Lower leg skin (tissue), 4 donors: Measurements from ENCODE around the gene PRPF6. TPM values are rescaled to one million over a fixed set of nuclear protein-coding genes. Genes with fewer than 3 reads are reported as not detected.

Experiments
- DNase-seq, 2 donors: peaks; one replicate each; pipeline ENCODE4 v3.0.0-alpha.2; 2019; ENCODE audit warnings: low spot score in 2 of 2
- H3K4me3 ChIP-seq: fragments of 200-600 bp; sonication (generic); 2 replicates; pipeline ENCODE4 v1.5.1; 2017; ENCODE audit warnings: mild to moderate bottlenecking, low read depth; ENCODE audit not compliant: poor library complexity, severe bottlenecking
- CTCF ChIP-seq, 3 donors: fragments of 450-650 bp; IDR thresholded peaks; one replicate each; pipeline ENCODE4 v1.5.1; 2016; ENCODE audit warnings: antibody characterized with exemption in 3 of 3, mild to moderate bottlenecking in 3 of 3, moderate library complexity in 2 of 3
- POLR2A ChIP-seq, 2 donors: fragments of 450-650 bp; IDR thresholded peaks; one replicate each; pipeline ENCODE4 v1.6.1; 2016 to 2017; ENCODE audit warnings: antibody characterized with exemption in 2 of 2, mild to moderate bottlenecking in 1 of 2, moderate library complexity in 1 of 2
- WGBS, 2 donors: methylation state at CpG; one replicate each; pipeline ENCODE4 v1.1.5; 2018; 5-methylcytosine and 5-hydroxymethylcytosine counted together
- intact Hi-C: fragments of 100-400 bp; cut with DNase I; formaldehyde crosslinking; loops from one replicate; pipeline ENCODE4 v1.15.0; 2023; ENCODE audit warnings: low total_unique reads
- total RNA-seq, 4 donors: library from RNA; depleted of rRNA; stranded (reverse); fragments of >200 nt; gene quantifications; one replicate each; pipeline ENCODE4 v1.1.0, GENCODE V29; 2016

Gene PRPF6
- total RNA-seq, 4 donors from 2014 or later = 66.8 to 88.3 (median 79.1) TPM

GRCh38 chr20:64001607-64002011 lies 20.7 kb downstream of the PRPF6 start:
- no peak for DNase-seq
- no peak overlapping the region for H3K4me3 ChIP-seq
- 52 to 62% methylated on average over 11 of the region's 11 CpGs for WGBS, 2 donors
- intact Hi-C loops = no loop called here
- no peak for TF ChIP-seq CTCF (IDR thresholded peaks at IDR 0.05)

GRCh38 chr20:64003960-64004725 lies 23.2 kb downstream of the PRPF6 start:
- no peak overlapping the region for H3K4me3 ChIP-seq
- 51 to 60% methylated on average over 7 of the region's 7 CpGs for WGBS, 2 donors
- intact Hi-C loops = no loop called here
- DNase-seq = no peak
- TF ChIP-seq POLR2A (IDR thresholded peaks at IDR 0.05) (no peak), CTCF (IDR thresholded peaks at IDR 0.05) (no peak)

DNA sequence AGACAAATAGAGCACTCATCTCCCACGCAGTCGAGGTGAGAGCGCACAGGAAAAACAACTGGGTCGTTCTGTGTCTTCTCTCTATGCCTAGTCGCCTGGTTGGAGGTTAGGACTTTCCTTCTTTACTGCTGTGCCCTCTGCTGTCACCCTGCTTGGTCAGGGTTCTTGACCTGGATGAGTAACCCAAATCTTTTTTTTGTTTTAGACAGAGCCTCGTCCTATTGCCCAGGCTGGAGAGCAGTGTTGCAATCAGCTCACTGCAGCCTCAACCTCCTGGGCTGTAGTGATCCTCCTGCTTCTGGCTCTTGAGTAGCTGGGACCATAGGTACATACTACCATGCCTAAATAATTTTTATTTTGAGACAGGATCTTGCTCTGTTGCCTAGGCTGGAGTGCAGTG lies 24.5 kb downstream of the PRPF6 start:
- intact Hi-C loops = no loop called here
- DNase-seq = no peak
- WGBS, 2 donors = 81 to 85% methylated on average over 6 of the region's 6 CpGs
- TF ChIP-seq CTCF (IDR thresholded peaks at IDR 0.05) (no peak), POLR2A (IDR thresholded peaks at IDR 0.05) (no peak)
- H3K4me3 ChIP-seq = no peak overlapping the region

GRCh38 chr20:64006490-64006889 lies 25.6 kb downstream of the PRPF6 start:
- intact Hi-C loops = no loop called here
- 73 to 76% methylated on average over 10 of the region's 10 CpGs for WGBS, 2 donors
- DNase-seq = no peak
- no peak overlapping the region for H3K4me3 ChIP-seq
- no peak for TF ChIP-seq CTCF (IDR thresholded peaks at IDR 0.05)
- TF ChIP-seq POLR2A (IDR thresholded peaks at IDR 0.05) = no peak

- intact Hi-C loops = no loop called here
- WGBS, 2 donors = 90 to 91% methylated on average over 3 of the region's 3 CpGs
- TF ChIP-seq POLR2A (IDR thresholded peaks at IDR 0.05) (no peak), CTCF (IDR thresholded peaks at IDR 0.05) (no peak)
- DNase-seq = no peak
- H3K4me3 ChIP-seq = no peak overlapping the region
Measured at GRCh38 chr20:64006902-64007301, 26.0 kb downstream of the PRPF6 start.
